ENCODE data around the gene ETHE1. TPM values are rescaled to one million over a fixed set of nuclear protein-coding genes. Genes with fewer than 3 reads are reported as not detected.

The ETHE1 gene
- total RNA-seq, 1 experiment from 2014 or later = 8.8 TPM

- Histone ChIP-seq H3K9me3 (ENCODE audit: low read depth, low read length, poor library complexity, severe bottlenecking) (no peaks in the 10 kb centered on the region), H3K27ac (ENCODE audit: low read depth, low read length, poor library complexity, severe bottlenecking) (peak overlapping the region; percentile 86), H3K36me3 (ENCODE audit: insufficient read depth, low read length, poor library complexity, severe bottlenecking) (peaks cover 16% of the 10 kb centered on the region), H3K4me3 (ENCODE audit: low read depth, low read length, poor library complexity, severe bottlenecking) (no peak overlapping the region), H3K27me3 (replicated peaks; ENCODE audit: insufficient read depth, low read depth, low read length, poor library complexity) (no peaks in the 10 kb centered on the region), H3K4me1 (ENCODE audit: insufficient read depth, low read length, poor library complexity, severe bottlenecking) (peaks cover 40% of the 10 kb centered on the region)
- no peak for TF ChIP-seq CTCF (conservative IDR thresholded peaks at IDR 0.05; ENCODE audit: low read depth, low read length)
- no peak for TF ChIP-seq EZH2 (IDR thresholded peaks at IDR 0.05; ENCODE audit: borderline replicate concordance, low read depth, low read length, poor library complexity, severe bottlenecking)
- DNase-seq (ENCODE audit: low spot score) = no peak
- intact Hi-C loops (cut with micrococcal nuclease; ENCODE audit: unreplicated experiment) = no loop called here
- CTCF ChIA-PET = no interaction called here
- POLR2A ChIA-PET (ENCODE audit: low non-redundant PET) = no interaction called here
- no TSS peak for BruUV-seq (replicated peaks)
Measured at GRCh38 chr19:43563816-43564457, 36.9 kb upstream of the ETHE1 start.

GRCh38 chr19:43562698-43563241 is 35.8 kb upstream of the ETHE1 start:
- no TSS peak for BruUV-seq (replicated peaks)
- DNase-seq (ENCODE audit: low spot score) = peak; percentile 97

DNA sequence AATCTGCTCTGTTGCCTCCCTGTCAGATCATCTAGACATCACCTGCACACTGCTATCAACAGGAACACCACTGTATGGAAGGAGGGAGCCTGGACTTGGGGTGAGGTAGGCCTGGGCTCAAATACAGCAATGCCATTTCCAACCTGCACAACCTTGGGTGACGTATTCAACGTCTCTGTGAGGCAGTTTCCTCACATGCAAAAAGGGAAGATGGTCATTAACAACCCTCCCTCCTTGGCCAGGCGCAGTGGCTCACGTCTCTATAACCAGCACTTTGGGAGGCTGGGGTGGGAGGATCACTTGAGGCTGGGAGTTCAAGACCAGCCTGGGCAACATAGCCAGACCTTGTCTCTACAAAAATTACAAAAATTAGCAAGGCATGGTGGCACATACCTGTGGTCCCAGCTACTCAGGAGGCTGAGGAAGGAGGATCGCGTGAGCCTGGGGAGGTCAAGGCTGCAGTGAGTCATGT is 35.3 kb upstream of the ETHE1 start:
- H3K9me3 ChIP-seq (ENCODE audit: low read depth, low read length, poor library complexity, severe bottlenecking) = no peaks in the 10 kb centered on the region
- H3K36me3 ChIP-seq (ENCODE audit: insufficient read depth, low read length, poor library complexity, severe bottlenecking) = peaks cover 22% of the 10 kb centered on the region
- ChIA-PET POLR2A (ENCODE audit: low non-redundant PET) (no interaction called here), CTCF (interaction anchor here (0.6 kb wide), 1 partner anchor 16 kb away, joined by 3 read pairs; no protein-coding TSS in a partner anchor)
- no peak for DNase-seq (ENCODE audit: low spot score)
- intact Hi-C loops (cut with micrococcal nuclease; ENCODE audit: unreplicated experiment) = no loop called here
- H3K4me1 ChIP-seq (ENCODE audit: insufficient read depth, low read length, poor library complexity, severe bottlenecking) = peaks cover 40% of the 10 kb centered on the region
- no peak for TF ChIP-seq EZH2 (IDR thresholded peaks at IDR 0.05; ENCODE audit: borderline replicate concordance, low read depth, low read length, poor library complexity, severe bottlenecking)
- no peak for TF ChIP-seq CTCF (conservative IDR thresholded peaks at IDR 0.05; ENCODE audit: low read depth, low read length)
- no peaks in the 10 kb centered on the region for H3K27me3 ChIP-seq (replicated peaks; ENCODE audit: insufficient read depth, low read depth, low read length, poor library complexity)
- H3K27ac ChIP-seq (ENCODE audit: low read depth, low read length, poor library complexity, severe bottlenecking) = peak overlapping the region; percentile 86
- H3K4me3 ChIP-seq (ENCODE audit: low read depth, low read length, poor library complexity, severe bottlenecking) = no peak overlapping the region
- no TSS peak for BruUV-seq (replicated peaks)

More at GRCh38 chr19:43562698-43563241, 35.8 kb upstream of the ETHE1 start:
- H3K27ac ChIP-seq (ENCODE audit: low read depth, low read length, poor library complexity, severe bottlenecking) = peak overlapping the region; percentile 86
- TF ChIP-seq EZH2 (IDR thresholded peaks at IDR 0.05; ENCODE audit: borderline replicate concordance, low read depth, low read length, poor library complexity, severe bottlenecking) = no peak
- POLR2A ChIA-PET (ENCODE audit: low non-redundant PET) = interaction anchor here (0.5 kb wide), 1 partner anchor 107 kb away, joined by 4 read pairs; the partner anchor contains the start of gene PLAUR
- no peaks in the 10 kb centered on the region for H3K27me3 ChIP-seq (replicated peaks; ENCODE audit: insufficient read depth, low read depth, low read length, poor library complexity)
- CTCF ChIA-PET = interaction anchor here (0.6 kb wide), 1 partner anchor 17 kb away, joined by 3 read pairs; no protein-coding TSS in a partner anchor
- no peaks in the 10 kb centered on the region for H3K9me3 ChIP-seq (ENCODE audit: low read depth, low read length, poor library complexity, severe bottlenecking)
- peaks cover 40% of the 10 kb centered on the region for H3K4me1 ChIP-seq (ENCODE audit: insufficient read depth, low read length, poor library complexity, severe bottlenecking)
- peaks cover 22% of the 10 kb centered on the region for H3K36me3 ChIP-seq (ENCODE audit: insufficient read depth, low read length, poor library complexity, severe bottlenecking)
- no peak overlapping the region for H3K4me3 ChIP-seq (ENCODE audit: low read depth, low read length, poor library complexity, severe bottlenecking)
- intact Hi-C loops (cut with micrococcal nuclease; ENCODE audit: unreplicated experiment) = no loop called here
